Thyroid gland (tissue), 4 donors: ENCODE data around the gene RNF115. TPM values are rescaled to one million over a fixed set of nuclear protein-coding genes. Genes with fewer than 3 reads are reported as not detected.

Source experiments
- DNase-seq, 2 donors: peaks; one replicate each; pipeline ENCODE4 v3.0.0-alpha.2; 2019
- H3K27ac ChIP-seq, 3 donors: fragments of 200-600 bp; sonication (generic); 1 replicate in 2 of 3; 2 replicates in 1 of 3; pipeline ENCODE4 v1.5.1; 2016 to 2019; ENCODE audit warnings: mild to moderate bottlenecking in 1 of 3, moderate library complexity in 1 of 3
- H3K27me3 ChIP-seq: fragments of 200-600 bp; sonication (generic); one replicate; pipeline ENCODE4 v1.5.1; 2019
- H3K36me3 ChIP-seq, 2 donors: fragments of 200-600 bp; sonication (generic); one replicate each; pipeline ENCODE4 v1.5.1; 2016 to 2019
- H3K4me1 ChIP-seq, 2 donors: fragments of 200-600 bp; sonication (generic); one replicate each; pipeline ENCODE4 v1.5.1; 2017 to 2019
- H3K4me3 ChIP-seq, 3 donors: fragments of 200-600 bp; sonication (generic); replicated peaks in 1 of 3; 1 replicate in 2 of 3; 2 replicates in 1 of 3; pipeline ENCODE4 v1.5.1; 2016; ENCODE audit warnings: mild to moderate bottlenecking in 1 of 3
- H3K9me3 ChIP-seq: fragments of 200-600 bp; sonication (generic); one replicate; pipeline ENCODE4 v1.5.1; 2017
- POLR2A ChIP-seq, 2 donors: fragments of 450-650 bp; IDR thresholded peaks; one replicate each; pipeline ENCODE4 v1.6.1; 2017; ENCODE audit warnings: antibody characterized with exemption in 2 of 2, mild to moderate bottlenecking in 2 of 2, moderate library complexity in 1 of 2
- WGBS, 2 donors: methylation state at CpG; one replicate each; pipeline ENCODE4 v1.1.5; 2017; 5-methylcytosine and 5-hydroxymethylcytosine counted together
- intact Hi-C: fragments of 100-400 bp; cut with DNase I; formaldehyde crosslinking; loops from one replicate; pipeline ENCODE4 v1.15.1; 2023
- total RNA-seq, 4 donors: library from RNA; depleted of rRNA; stranded (reverse); fragments of >200 nt; gene quantifications; one replicate each; pipeline ENCODE4 v1.2.3, GENCODE V29; 2016
- TF ChIP-seq, protein P1 (sequence below), 6 experiments: fragments of 200-600 bp in 3 of 6; fragments of 450-650 bp in 3 of 6; sonication (generic) in 3 of 6; IDR thresholded peaks; one replicate each; pipeline ENCODE4 v1.5.1; 2016 to 2019; ENCODE audit warnings: antibody characterized with exemption in 6 of 6, mild to moderate bottlenecking in 2 of 6, inconsistent platforms in 1 of 6, moderate library complexity in 1 of 6

Gene RNF115
- total RNA-seq, 4 donors from 2014 or later = 17.2 to 33.9 (median 25.4) TPM

DNA sequence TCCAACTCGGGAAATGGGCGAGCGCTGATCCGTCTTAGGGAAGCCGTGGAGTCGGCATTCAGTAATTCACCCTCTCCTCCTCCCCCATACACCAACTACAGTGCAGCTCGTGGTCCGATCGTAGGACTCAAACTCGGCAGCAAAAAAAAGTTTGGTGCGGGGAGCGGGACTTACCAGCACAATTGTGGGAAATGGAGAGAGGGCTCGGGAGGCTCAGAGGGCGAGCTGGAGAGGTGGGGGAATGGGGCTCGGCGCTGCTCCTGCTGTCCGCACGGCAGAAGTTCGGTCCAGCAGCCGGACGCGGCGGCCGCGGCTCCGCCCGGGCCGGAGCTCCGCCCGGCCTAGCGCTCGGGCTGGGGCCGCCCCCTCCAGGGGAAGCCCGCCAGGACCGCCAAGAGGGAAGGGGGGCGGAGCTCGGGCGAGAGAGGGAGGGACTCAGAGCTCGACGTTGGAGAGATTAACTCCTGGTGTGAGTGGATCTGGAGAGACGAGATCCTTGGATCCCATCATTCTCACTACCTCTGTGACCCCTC is 35.7 kb upstream of the RNF115 start:
- Histone ChIP-seq H3K4me1 (peaks cover 3 to 16% of the 10 kb centered on the region in 2 donors), H3K27me3 (no peaks in the 10 kb centered on the region), H3K4me3 (peak overlapping the region; percentile 21 to 80 (median 78)), H3K27ac (peak overlapping the region; percentile 58 to 85 (median 72)), H3K36me3 (peaks cover 14 to 15% of the 10 kb centered on the region in 2 donors), H3K9me3 (no peaks in the 10 kb centered on the region)
- intact Hi-C loops = loop anchor here (2.0 kb wide), 1 partner anchor 39 kb away; no protein-coding TSS in a partner anchor
- peak; percentile 93 to 94 for DNase-seq
- 0 to 1% methylated on average over 33 to 41 of the region's 41 CpGs for WGBS, 2 donors
- peak; percentile 44 to 81 for TF ChIP-seq POLR2A (IDR thresholded peaks at IDR 0.05)
- TF ChIP-seq, protein P1, sequence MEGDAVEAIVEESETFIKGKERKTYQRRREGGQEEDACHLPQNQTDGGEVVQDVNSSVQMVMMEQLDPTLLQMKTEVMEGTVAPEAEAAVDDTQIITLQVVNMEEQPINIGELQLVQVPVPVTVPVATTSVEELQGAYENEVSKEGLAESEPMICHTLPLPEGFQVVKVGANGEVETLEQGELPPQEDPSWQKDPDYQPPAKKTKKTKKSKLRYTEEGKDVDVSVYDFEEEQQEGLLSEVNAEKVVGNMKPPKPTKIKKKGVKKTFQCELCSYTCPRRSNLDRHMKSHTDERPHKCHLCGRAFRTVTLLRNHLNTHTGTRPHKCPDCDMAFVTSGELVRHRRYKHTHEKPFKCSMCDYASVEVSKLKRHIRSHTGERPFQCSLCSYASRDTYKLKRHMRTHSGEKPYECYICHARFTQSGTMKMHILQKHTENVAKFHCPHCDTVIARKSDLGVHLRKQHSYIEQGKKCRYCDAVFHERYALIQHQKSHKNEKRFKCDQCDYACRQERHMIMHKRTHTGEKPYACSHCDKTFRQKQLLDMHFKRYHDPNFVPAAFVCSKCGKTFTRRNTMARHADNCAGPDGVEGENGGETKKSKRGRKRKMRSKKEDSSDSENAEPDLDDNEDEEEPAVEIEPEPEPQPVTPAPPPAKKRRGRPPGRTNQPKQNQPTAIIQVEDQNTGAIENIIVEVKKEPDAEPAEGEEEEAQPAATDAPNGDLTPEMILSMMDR (IDR thresholded peaks at IDR 0.05) = peak in 2 of 6 experiments; percentile 16 to 24

DNA sequence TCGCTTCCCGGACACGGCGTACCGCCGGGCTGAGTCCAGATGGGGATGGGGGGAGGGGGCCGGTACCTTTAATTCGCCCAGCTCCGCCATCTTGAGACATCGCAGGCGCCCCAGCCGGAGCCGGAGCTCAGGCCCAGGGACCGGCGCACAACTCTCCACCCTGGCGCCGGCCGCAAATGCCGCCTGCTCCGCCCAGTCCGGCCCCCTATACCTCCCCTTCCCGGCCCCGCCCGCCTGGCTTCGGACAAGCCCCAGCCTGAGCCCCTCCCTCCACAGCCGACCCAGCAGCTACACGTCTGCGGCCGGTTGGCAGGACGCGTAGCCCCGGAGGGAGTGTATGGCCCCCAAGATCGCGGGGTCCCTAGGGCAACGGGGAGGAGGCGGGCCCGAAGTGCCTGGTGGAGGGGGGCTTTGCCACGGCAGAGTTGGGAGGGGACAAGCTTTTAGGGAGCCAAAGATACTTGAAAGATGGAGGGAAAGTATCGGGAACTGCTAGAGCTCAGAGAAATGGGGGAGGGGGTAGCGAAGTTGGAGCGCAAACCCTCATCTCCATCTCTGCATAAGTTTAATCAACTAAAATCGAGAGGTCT is 35.1 kb upstream of the RNF115 start, which contains the start of gene PIAS3:
TSS of gene PIAS3 (minus strand) at position 181 of the 590 bp plus-strand sequence. CDS start at position 90, 91 bp downstream.
- peak; percentile 96 to 97 for DNase-seq
- Histone ChIP-seq H3K4me1 (peaks cover 3 to 16% of the 10 kb centered on the region in 2 donors), H3K9me3 (no peaks in the 10 kb centered on the region), H3K4me3 (peak within 1 kb of the TSS; percentile 21 to 80 (median 78)), H3K36me3 (peaks cover 14 to 19% of the 10 kb centered on the region in 2 donors), H3K27me3 (no peaks in the 10 kb centered on the region), H3K27ac (peak within 1 kb of the TSS; percentile 71 to 85 (median 83))
- intact Hi-C loops = no loop called here
- TF ChIP-seq, protein P1 (IDR thresholded peaks at IDR 0.05) = peak in 1 of 6 experiments; percentile 11
- TF ChIP-seq POLR2A (IDR thresholded peaks at IDR 0.05) = peak in 1 of 2 donors; percentile 77
- 0 to 1% methylated on average over 11 to 28 of the region's 42 CpGs for WGBS, 2 donors

DNA sequence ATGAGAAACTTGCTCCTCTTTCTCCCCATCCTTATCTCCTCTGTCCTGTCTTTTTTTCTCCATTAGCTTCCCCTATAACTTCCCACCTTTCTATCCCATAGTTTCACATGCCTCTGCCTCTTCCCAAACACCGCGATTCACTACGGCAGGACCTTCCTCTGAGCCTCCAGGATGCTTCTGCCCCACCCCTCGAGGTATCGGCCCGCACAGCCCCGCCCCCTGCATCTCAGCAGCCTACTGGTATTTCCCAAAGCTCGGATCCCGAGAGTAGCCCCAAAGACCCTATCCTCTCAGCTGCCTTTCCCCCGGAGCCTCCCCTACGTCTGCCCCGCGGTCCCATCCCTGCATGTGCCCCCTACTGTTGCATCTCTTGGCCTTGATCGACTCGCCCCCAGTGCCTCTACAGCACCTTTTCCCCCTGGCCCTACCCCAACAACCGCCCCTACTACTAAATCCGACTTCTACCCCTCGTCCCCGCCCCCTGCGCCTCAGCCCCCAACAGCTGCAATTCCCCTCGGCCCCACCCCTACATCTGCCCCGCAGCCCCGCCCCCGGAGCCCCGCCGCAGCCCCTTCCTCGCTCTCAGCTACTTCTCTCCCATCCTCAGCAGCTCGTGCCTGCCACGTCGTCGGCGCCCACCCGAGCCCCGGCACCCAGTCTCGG is 34.5 kb upstream of the RNF115 start:
- H3K36me3 ChIP-seq = peaks cover 20 to 25% of the 10 kb centered on the region in 2 donors
- TF ChIP-seq POLR2A (IDR thresholded peaks at IDR 0.05) = no peak
- peak; percentile 56 to 57 for DNase-seq
- H3K4me1 ChIP-seq = peaks cover 3 to 16% of the 10 kb centered on the region in 2 donors
- no peaks in the 10 kb centered on the region for H3K9me3 ChIP-seq
- peak overlapping the region; percentile 21 to 80 (median 78) for H3K4me3 ChIP-seq
- 2% methylated on average over 21 to 27 of the region's 35 CpGs for WGBS, 2 donors
- no peaks in the 10 kb centered on the region for H3K27me3 ChIP-seq
- H3K27ac ChIP-seq = peak overlapping the region; percentile 71 to 85 (median 83)
- intact Hi-C loops = no loop called here

DNA sequence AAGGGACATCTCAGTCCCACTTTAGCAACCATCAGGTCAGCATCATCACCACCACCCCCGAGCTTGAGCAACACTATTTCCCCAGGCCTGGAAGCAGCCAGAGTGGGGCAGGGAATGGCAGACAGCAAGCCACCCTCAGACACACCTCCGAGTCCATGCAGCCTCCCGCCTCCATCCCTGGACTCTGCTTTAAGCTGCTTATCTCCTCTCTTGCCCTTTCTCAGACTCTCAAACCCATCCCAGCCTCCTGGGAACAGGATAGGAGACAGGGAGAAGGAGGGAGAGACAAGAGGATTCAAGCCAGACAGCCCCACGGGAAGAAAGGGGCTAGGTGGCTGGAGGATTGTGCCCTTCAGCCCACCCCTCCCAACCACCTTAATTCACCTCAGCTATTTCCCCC is 33.3 kb upstream of the RNF115 start:
- H3K27ac ChIP-seq = no peak overlapping the region
- intact Hi-C loops = no loop called here
- no peak overlapping the region for H3K4me3 ChIP-seq
- H3K36me3 ChIP-seq = peaks cover 25 to 35% of the 10 kb centered on the region in 2 donors
- H3K27me3 ChIP-seq = no peaks in the 10 kb centered on the region
- H3K9me3 ChIP-seq = no peaks in the 10 kb centered on the region
- WGBS, 2 donors = 82 to 87% methylated on average over 3 to 4 of the region's 4 CpGs
- TF ChIP-seq POLR2A (IDR thresholded peaks at IDR 0.05) = no peak
- TF ChIP-seq, protein P1 (IDR thresholded peaks at IDR 0.05) = no peak
- no peak for DNase-seq
- H3K4me1 ChIP-seq = peaks cover 3 to 16% of the 10 kb centered on the region in 2 donors

GRCh38 chr1:145855426-145855948 is 31.6 kb upstream of the RNF115 start:
- TF ChIP-seq POLR2A (IDR thresholded peaks at IDR 0.05) = no peak
- TF ChIP-seq, protein P1 (IDR thresholded peaks at IDR 0.05) = no peak
- Histone ChIP-seq H3K36me3 (peaks cover 35 to 42% of the 10 kb centered on the region in 2 donors), H3K9me3 (no peaks in the 10 kb centered on the region), H3K27me3 (no peaks in the 10 kb centered on the region), H3K4me3 (no peak overlapping the region), H3K27ac (no peak overlapping the region), H3K4me1 (peaks cover 3 to 16% of the 10 kb centered on the region in 2 donors)
- 86 to 89% methylated on average over 7 of the region's 7 CpGs for WGBS, 2 donors
- DNase-seq = no peak
- intact Hi-C loops = no loop called here
